HFF-Myc (cell line): ENCODE data around the gene ZMYND8.
"Not testable (repeated sequence)": the region's sequence is repeated elsewhere in the genome, so short reads cannot be mapped to it uniquely, and the experiment has no call there.

Experiments
- DNase-seq: peaks from one replicate; pipeline ENCODE4 v3.0.0-alpha.2; 2011; ENCODE audit warnings: low read depth; ENCODE audit errors: extremely low read depth
- H3K4me3 ChIP-seq: replicated peaks from 2 replicates; pipeline ENCODE4 v1.5.1; 2011; ENCODE audit warnings: low read depth, mild to moderate bottlenecking, control low read depth, low read length
- TF ChIP-seq, protein P1 (sequence below): IDR thresholded peaks from 2 replicates; pipeline ENCODE4 v1.5.1; 2012; ENCODE audit warnings: mild to moderate bottlenecking, low read depth, low read length, control low read depth; ENCODE audit errors: missing control alignments

Gene ZMYND8

DNA sequence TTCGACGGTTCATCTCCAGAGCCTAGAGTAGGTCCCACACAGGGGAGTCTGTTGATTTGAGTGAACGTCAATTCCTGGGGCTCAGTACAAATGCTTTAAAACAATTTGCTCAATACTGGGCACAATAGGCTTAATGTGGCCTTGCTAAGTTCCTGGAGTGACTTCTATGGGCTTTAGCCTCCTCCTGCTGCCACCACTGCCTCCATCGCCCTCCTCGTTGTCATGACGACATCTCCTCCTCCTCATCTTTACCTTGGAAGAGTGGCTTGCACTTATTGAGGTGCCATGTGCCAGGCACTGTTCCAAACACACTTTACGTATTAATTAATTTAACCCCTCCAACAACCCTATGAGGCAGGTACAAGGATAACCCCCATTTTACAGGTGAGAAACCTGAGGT is 11.8 kb upstream of the ZMYND8 start:
- TF ChIP-seq, protein P1, sequence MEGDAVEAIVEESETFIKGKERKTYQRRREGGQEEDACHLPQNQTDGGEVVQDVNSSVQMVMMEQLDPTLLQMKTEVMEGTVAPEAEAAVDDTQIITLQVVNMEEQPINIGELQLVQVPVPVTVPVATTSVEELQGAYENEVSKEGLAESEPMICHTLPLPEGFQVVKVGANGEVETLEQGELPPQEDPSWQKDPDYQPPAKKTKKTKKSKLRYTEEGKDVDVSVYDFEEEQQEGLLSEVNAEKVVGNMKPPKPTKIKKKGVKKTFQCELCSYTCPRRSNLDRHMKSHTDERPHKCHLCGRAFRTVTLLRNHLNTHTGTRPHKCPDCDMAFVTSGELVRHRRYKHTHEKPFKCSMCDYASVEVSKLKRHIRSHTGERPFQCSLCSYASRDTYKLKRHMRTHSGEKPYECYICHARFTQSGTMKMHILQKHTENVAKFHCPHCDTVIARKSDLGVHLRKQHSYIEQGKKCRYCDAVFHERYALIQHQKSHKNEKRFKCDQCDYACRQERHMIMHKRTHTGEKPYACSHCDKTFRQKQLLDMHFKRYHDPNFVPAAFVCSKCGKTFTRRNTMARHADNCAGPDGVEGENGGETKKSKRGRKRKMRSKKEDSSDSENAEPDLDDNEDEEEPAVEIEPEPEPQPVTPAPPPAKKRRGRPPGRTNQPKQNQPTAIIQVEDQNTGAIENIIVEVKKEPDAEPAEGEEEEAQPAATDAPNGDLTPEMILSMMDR, result no peak
- H3K4me3 ChIP-seq, result no peak overlapping the region
- DNase-seq, result no peak

- not testable (repeated sequence) for DNase-seq, H3K4me3 ChIP-seq
These were observed 9.8 kb upstream of the ZMYND8 start for GRCh38 chr20:47366301-47366700.

DNA sequence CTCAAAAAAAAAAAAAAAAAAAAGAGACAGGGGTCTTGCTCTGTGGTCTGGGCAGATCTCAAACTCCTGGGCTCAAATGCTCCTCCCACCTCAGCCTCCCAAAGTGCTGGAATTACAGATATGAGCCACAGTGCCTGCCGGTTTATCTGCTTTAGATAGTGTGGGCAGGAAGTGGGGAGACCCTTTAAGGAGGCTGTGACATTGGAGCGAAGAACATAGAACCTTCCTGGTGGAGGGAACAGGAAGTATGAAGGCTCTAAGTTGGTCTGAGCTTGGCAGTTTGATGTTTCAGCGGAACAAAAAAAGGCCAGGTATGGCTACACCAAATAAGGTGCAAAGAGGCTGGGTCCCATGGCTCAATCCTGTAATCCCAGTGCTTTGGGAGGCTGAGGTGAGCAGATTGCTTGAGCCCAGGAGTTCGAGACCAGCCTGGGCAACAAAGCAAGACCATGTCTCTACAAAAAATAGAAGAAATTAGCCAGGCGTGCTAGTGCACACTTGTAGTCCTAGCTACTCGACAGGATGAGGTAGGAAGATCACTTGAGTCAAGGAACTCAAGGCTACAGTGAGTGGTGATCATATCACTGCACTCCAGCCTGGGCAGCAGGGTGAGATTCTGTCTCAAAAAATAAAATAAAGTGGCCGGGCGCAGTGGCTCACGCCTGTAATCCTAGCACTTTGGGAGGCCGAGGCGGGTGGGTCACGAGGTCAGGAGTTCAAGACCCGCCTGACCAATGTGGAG is 8.7 kb upstream of the ZMYND8 start:
- TF ChIP-seq, protein P1, result no peak
- H3K4me3 ChIP-seq, result no peak overlapping the region
- no peak for DNase-seq

DNA sequence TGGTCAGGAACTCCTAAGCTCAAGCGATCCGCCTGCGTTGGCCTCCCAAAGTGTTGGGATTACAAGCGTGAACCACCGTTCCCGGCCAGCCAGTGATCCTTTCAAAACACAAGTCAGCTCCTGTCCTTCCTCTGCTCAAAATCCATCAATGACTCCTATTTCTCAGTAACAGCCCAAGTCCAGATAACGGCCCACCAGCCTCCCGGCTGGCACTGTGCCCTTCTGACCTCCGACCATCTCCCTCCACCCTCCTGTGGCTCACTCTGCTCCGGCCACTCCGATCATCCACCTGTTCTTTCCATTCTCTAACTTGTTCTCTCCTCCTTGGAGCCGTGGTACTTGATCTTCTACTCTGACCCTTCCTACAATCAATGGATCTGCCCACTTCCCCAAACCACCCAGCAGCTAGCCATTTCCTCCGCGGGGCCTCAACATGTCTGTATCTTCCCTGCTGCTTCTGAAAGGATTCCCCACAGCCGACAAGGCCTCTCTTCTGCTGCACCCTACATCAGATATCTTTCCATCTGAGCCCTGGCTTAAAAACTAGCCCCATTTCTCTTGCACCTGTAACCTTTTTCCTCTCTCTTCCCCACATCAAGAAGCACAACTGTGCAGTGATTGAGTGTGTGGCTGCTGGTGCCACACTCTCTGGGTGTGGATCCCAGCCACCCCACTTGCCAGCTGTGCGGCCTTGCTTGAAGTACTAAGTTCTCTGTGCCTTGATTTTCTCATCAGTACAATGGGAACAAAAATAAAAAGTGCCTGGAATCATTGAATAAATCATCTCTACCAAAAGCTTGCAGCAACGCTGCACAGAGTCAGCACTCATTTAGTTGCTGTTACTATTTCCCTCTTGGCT is 6.1 kb upstream of the ZMYND8 start:
- DNase-seq, result no peak
- H3K4me3 ChIP-seq, result no peak overlapping the region
- TF ChIP-seq, protein P1, result no peak

- TF ChIP-seq, protein P1, result no peak
- DNase-seq, result no peak
- peak overlapping the region; percentile 21 for H3K4me3 ChIP-seq
These were observed 4.8 kb upstream of the ZMYND8 start for GRCh38 chr20:47361057-47361915.

DNA sequence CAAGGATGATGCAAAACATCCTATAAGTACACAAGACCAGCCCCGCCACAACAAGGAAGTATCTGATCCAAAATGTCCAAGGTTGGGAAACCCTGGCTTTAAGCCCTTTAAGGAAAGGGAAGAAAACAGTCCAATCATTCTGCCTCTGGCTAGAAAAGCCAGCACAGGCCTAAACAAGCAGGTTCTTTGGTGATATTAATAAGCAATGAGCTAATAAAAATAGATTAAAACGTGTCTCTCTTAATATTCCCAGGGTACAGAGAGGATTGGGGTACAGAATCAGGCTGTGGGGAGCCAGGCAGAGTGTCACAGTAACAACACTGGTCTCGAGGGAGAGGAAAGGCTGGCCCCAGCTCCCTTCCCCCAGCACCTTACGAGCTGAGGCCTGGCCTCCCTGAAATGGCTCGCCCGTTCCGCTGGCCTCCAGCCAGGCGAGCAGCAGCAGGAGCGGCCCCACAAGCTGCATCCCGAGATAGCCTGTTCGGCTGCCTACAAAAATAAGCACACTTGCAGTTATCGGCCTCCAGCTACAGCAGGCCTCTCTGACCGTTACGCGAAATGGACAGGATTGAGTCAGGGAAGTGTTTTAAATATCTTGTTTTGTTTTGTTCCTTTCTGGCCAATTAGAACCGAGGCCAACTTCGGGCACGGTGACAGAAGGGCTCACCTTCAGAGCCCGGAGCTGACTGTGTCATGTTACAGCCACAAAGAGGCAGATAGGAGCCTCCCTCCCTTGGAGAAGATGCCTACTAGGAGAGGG is 4.0 kb upstream of the ZMYND8 start:
- H3K4me3 ChIP-seq, result peak overlapping the region; percentile 21
- peak; percentile 82 for DNase-seq
- TF ChIP-seq, protein P1, result no peak
